SIG-M5 (cell line): ENCODE data around the gene CREB3L2.
"Not testable (repeated sequence)": the region's sequence is repeated elsewhere in the genome, so short reads cannot be mapped to it uniquely, and the experiment has no call there.

Experiments
- DNase-seq: peaks from one replicate; lab custom pipeline; 2025; lab: John Stamatoyannopoulos, UW

CREB3L2 gene

GRCh38 chr7:137933270-137934017 is 68.4 kb downstream of the CREB3L2 start:
- DNase-seq = no peak

DNA sequence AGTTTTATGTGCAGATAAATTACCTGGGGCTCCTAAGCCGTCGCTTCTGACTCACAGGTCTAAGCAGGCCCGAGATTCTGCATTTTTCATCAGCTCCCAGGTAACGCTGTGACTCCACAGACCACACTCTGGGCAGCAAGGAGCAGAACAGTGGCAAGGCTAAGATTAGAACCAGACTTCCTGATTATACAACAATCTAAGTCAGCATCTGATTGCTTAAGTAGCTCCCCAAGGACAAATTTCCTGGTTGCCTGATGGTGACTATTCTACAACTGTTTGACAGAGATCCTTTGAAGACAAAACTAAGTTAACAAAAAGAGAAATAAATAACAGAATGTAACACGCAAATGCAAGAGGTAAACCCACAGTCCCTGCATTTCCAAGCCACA is 69.0 kb downstream of the CREB3L2 start:
- no peak for DNase-seq

GRCh38 chr7:137931823-137932222 is 70.1 kb downstream of the CREB3L2 start:
- no peak for DNase-seq

GRCh38 chr7:137930581-137930980 is 71.3 kb downstream of the CREB3L2 start:
- DNase-seq = no peak

DNA sequence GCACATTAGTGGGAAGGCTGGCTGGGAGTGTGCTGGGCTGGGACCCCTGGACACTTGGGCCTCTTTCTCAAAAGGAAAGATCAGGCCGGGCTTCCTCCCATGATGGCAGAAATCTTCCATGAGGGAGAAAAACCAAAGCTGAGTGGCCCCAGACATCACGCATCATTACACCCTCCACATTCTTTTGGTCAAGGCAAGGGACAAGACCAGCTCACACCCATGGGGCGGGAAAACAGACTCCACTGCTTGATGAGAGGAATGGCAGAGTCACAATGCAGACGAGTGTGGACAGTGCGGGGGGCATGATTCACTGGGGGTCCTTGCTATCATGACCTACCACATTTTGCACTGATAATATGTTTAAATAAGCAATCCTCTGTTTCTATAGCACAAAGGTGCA is 73.3 kb downstream of the CREB3L2 start:
- no peak for DNase-seq

- no peak for DNase-seq
Observed at GRCh38 chr7:137927386-137927785, 74.5 kb downstream of the CREB3L2 start.

GRCh38 chr7:137926206-137926605 is 75.7 kb downstream of the CREB3L2 start:
- not testable (repeated sequence) for DNase-seq

- no peak for DNase-seq
Observed at GRCh38 chr7:137925754-137926153, 76.1 kb downstream of the CREB3L2 start.

DNA sequence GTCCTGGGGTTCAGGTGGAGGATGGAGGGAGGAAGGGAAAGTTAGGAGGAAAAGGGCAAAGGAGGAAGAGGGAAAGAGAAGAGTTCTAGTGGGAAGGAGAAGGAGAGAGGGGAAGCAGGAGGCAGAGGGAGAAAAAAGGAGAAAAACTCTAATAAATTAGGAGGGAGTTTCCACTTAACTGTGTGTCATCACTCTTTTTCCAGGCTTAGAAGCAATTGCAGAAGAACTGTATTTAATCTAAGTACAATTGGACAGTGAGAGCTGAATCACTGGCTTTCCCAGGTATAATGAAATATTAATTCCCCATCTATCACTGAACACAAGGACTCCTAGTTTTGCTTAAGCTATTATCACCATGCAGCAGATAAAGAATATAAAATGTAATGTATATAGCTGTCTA is 76.8 kb downstream of the CREB3L2 start:
- no peak for DNase-seq

DNA sequence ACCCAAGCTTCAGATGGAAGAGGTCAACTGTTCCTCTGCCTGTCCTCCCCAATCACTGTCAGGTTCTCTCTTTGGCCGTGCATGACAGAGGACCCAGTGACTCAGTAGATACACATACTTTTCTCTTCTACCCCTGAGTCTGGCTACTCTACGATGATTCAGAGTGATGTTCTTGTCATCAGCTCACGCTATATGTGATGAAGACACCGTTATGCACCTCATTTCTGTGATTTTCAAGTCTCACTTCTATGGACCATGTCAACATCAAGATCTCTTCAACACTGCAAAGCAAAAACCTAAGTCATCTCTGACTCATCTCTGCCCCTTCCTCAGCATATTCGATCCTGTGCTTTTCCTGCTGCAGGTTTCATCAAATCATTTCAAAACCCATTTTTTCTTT is 78.5 kb downstream of the CREB3L2 start:
- no peak for DNase-seq

GRCh38 chr7:137920637-137921399 is 81.1 kb downstream of the CREB3L2 start:
- DNase-seq = no peak

GRCh38 chr7:137919987-137920386 is 81.9 kb downstream of the CREB3L2 start:
- no peak for DNase-seq

DNA sequence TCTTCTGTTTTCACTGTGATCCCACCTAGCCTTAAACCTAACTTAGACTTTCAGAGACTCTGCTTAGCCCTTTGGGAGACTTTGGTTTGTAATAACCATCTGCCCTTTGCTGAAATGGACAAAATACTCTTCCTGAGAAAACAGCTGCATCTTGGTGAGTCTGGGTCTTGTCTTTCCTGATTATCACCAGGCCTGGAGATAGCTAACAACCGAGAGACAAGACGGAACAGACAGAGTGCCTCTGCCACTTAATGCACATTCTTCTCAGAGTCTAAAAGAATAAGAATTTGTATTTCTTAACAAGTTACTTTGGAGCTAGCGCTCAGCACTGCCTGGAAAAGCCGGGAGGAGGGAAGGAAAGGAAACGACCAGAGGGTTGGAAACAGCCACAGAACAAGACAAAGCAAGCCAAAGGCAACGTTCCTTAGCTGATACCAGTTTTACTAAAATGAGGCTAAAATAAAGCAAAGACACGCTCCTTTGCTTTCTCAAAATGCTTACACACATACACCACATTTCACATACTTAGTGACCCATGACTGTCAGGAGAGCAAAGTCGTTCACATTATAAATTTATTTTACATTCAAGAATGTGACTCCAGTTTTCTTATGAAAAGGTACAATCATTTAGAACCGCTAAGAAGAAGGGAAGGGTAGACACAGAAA is 84.8 kb downstream of the CREB3L2 start:
- DNase-seq = no peak

DNA sequence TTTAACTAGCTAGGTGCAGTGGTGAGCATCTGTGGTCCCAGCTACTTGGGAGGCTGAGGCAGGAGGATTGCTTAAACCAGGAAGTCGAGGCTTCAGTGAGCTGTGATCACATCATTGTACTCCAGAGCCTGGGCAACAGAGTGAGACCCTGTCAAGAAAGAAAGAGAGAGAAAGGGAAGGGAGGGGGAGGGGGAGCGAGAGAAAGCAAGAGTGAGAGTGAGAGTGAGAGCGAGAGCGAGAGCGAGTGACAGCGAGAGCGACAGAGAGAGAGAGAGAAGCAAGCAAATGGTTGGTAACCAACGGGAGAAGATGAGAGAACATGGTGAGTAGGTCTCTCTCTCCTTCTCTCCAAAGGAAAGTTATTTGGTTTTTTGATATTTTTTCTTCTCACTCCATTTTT is 85.3 kb downstream of the CREB3L2 start:
- DNase-seq = no peak

- no peak for DNase-seq
Observed at GRCh38 chr7:137915266-137915665, 86.6 kb downstream of the CREB3L2 start.

- no peak for DNase-seq
Observed at GRCh38 chr7:137913985-137914384, 87.9 kb downstream of the CREB3L2 start.

DNA sequence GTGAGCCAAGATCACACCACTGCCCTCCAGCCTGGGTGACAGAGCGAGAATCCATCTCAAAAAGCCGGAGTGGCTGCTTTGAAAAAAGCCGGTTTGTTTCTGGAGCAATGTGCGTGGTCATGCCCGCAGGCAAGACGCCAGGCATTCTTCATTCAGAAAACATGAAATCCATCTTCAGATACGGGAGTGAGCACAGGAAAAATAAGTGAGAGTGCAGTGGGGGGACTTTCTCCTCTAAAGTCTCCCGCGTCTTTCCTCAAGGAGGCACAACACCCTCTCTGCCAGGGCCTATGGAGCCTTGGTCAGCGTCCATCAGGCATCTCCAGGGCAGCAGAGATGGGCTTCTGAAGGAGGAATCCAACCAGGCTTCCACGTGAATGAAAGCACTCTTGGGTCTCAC is 92.8 kb downstream of the CREB3L2 start:
- no peak for DNase-seq

- no peak for DNase-seq
Observed at GRCh38 chr7:137908106-137908505, 93.8 kb downstream of the CREB3L2 start.

DNA sequence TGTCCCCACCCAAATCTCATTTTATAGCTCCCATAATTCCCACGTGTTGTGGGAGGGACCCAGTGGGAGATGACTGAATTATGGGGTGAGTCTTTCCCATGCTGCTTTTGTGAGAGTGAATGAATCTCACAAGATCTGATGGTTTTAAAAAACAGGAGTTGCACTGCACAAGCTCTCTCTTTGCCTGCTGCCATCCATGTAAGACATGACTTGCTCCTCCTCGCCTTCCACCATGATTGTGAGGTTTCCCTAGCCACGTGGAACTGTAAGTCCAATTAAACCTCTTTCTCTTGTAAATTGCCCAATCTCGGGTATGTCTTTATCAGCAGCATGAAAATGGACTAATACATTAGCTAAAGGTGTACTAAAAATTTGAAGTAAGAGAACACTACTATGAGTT is 95.2 kb downstream of the CREB3L2 start:
- not testable (repeated sequence) for DNase-seq

DNA sequence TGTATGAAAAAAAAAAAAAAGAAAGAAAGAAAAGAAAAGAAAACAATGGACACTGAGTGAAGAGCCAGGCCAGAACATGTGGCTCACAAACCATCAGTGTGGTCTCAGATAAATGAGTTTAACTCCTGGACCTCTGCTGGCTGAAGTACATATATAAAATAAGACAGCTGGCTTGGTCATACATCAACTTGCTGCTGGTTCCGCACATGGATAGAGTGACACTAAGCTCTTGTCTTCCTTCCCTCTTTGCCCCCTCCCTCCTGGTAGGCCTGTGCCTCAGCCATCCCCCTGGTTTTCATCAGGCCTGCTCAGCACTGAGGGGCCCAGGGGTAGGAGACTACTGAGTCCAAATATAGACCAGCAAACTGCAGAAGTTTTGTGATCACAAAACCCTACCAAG is 97.1 kb downstream of the CREB3L2 start:
- no peak for DNase-seq

DNA sequence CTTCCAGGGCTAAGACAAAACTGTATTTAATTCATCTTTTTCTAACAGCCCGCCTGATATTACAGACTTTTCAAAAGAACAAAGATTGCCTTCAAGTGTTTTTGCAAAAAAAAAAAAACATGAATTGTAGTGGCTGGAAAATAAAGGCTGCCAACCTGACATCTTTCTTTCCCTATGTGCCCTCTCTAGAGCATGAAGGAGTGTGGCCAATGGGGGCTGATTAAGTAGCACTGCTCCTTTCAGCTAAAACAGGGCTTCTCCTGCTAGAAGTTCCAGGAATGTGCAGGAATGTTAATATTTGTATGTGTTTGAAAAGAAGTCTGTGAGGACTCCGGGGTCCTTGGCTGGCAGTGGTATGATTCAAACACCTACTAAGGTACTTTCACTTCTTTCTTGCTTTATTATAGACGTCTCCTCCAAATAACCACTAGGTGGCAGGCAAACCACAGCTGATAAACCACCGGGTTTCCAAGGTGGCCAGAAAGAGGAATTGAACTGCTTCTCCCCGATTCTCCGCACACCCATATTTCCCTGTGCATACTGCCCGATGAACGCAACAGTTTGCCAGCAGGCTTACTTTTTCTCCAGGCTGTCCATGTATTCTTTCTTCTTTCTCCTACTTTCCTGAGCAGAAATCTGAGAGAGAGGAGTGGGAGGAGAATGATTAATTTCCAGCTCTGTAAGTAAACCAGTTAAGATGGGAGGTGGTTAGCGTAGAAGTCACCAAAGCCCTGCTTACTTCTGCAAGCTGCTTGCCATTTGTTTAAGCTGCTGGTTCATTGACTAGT is 98.3 kb downstream of the CREB3L2 start:
- DNase-seq = peak; percentile 28

DNA sequence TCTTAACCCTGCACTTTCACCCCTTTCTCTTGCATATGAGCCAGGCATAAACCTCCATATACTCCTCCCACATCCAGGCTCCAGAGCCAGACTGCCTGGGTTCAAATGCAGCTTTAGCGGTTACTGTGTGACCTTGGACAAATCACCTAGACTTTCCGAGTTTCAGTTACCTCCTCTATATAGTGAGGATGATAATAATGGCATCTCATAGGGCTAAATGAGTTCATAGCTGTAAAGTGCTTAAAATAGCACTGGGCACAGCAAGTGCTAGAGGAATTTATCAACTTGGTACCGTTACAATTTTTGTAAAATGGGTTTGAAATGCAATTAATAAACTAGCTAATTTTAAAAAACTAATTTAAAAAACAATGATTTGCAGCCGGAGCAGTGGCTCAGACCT is 101.7 kb downstream of the CREB3L2 start:
- DNase-seq = no peak
